ENCODE results near the gene FER. TPM values are rescaled to one million over a fixed set of nuclear protein-coding genes. Genes with fewer than 3 reads are reported as not detected.
"Not testable (repeated sequence)": the region's sequence is repeated elsewhere in the genome, so short reads cannot be mapped to it uniquely, and the experiment has no call there.

Gene FER
- total RNA-seq, 1 experiment from 2014 or later, result 20.6 TPM

DNA sequence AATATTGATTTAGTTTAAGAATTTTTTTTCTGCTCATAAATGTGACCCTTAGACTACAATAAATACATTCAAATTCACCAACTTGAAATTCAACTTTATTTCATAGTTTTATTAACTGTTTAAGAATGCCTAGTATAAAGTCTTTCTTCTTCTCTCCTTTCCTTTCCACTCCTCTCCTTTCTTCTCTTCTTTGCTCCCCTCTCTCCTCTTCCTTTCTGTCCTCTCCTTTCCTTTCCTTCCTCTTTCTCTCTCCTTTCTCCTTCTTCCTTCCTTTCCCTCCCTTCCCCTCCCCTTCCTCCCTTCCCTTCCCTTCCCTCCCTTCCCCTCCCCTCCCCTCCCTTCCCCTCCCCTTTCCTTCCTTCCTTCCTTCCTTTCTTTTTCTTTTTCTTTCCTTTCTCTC is 150.6 kb downstream of the FER start:
- BruUV-seq (replicated peaks), result no TSS peak
- Histone ChIP-seq H3F3A (ENCODE audit: insufficient read depth, low read depth) (no peaks in the 10 kb centered on the region; the same call in 1 of the 2 replicates), H3K9me3 (ENCODE audit: insufficient read depth, low read depth) (no peaks in the 10 kb centered on the region), H3K4me3 (no peak overlapping the region), H4K20me1 (ENCODE audit: insufficient read depth) (no peaks in the 10 kb centered on the region), H3K4me1 (replicated peaks; ENCODE audit: insufficient read depth) (0 out of 2 replicates have a peak, but pooled peaks cover 8% of the 10 kb centered on the region), H3K27ac (no peak overlapping the region), H3K9me2 (ENCODE audit: insufficient read depth) (no peaks in the 10 kb centered on the region), H3K36me3 (ENCODE audit: low read depth) (no peaks in the 10 kb centered on the region; the same call in 1 of the 2 replicates), H3K79me2 (ENCODE audit: low read depth) (no peaks in the 10 kb centered on the region), H2AFZ (no peak overlapping the region), H3K4me2 (no peak overlapping the region), H3K27me3 (ENCODE audit: insufficient read depth, low read depth) (no peaks in the 10 kb centered on the region)
- DNase-seq, result no peak
- CTCF ChIA-PET, result no interaction called here
- intact Hi-C loops (cut with micrococcal nuclease; ENCODE audit: unreplicated experiment), result no loop called here
- POLR2A ChIA-PET (ENCODE audit: unreplicated experiment), result no interaction called here
- TF ChIP-seq, protein P1, sequence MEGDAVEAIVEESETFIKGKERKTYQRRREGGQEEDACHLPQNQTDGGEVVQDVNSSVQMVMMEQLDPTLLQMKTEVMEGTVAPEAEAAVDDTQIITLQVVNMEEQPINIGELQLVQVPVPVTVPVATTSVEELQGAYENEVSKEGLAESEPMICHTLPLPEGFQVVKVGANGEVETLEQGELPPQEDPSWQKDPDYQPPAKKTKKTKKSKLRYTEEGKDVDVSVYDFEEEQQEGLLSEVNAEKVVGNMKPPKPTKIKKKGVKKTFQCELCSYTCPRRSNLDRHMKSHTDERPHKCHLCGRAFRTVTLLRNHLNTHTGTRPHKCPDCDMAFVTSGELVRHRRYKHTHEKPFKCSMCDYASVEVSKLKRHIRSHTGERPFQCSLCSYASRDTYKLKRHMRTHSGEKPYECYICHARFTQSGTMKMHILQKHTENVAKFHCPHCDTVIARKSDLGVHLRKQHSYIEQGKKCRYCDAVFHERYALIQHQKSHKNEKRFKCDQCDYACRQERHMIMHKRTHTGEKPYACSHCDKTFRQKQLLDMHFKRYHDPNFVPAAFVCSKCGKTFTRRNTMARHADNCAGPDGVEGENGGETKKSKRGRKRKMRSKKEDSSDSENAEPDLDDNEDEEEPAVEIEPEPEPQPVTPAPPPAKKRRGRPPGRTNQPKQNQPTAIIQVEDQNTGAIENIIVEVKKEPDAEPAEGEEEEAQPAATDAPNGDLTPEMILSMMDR (conservative IDR thresholded peaks at IDR 0.05), result no peak
- no peak for TF ChIP-seq EZH2 (IDR thresholded peaks at IDR 0.05; ENCODE audit: low read depth)

DNA sequence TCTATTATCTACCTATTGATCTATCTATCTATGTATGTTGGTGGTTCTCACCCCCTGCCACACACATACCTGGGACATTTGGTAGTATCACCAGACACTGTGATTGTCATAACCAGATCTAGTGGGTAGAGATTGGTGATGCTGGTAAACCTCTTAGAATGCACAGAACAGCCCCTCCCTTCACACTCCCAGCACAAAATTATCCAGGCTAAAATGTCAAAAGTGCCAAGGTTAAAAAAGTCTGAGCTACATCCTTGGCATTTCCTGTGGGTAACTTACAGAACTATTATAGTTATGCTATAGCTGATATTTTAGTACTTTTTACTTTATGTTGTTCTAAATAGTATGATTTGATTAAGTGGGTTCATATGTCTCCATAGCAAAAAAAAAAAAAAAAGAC is 151.0 kb downstream of the FER start:
- DNase-seq, result no peak
- no peak overlapping the region for H3K4me2 ChIP-seq
- intact Hi-C loops (cut with micrococcal nuclease; ENCODE audit: unreplicated experiment), result no loop called here
- no TSS peak for BruUV-seq (replicated peaks)
- no peak overlapping the region for H3K4me3 ChIP-seq
- no peak overlapping the region for H3K27ac ChIP-seq
- no peak overlapping the region for H2AFZ ChIP-seq
- no peaks in the 10 kb centered on the region for H3K9me3 ChIP-seq (ENCODE audit: insufficient read depth, low read depth)
- POLR2A ChIA-PET (ENCODE audit: unreplicated experiment), result interaction anchor here (0.7 kb wide), 1 partner anchor 509 kb away, joined by 4 read pairs; no protein-coding TSS in a partner anchor
- CTCF ChIA-PET, result no interaction called here
- TF ChIP-seq EZH2 (IDR thresholded peaks at IDR 0.05; ENCODE audit: low read depth), result no peak
- TF ChIP-seq, protein P1 (conservative IDR thresholded peaks at IDR 0.05), result no peak
- H3K79me2 ChIP-seq (ENCODE audit: low read depth), result no peaks in the 10 kb centered on the region
- no peaks in the 10 kb centered on the region; the same call in 1 of the 2 replicates for H3F3A ChIP-seq (ENCODE audit: insufficient read depth, low read depth)
- H3K4me1 ChIP-seq (replicated peaks; ENCODE audit: insufficient read depth), result 0 out of 2 replicates have a peak, but pooled peaks cover 8% of the 10 kb centered on the region
- no peaks in the 10 kb centered on the region for H3K27me3 ChIP-seq (ENCODE audit: insufficient read depth, low read depth)
- H3K9me2 ChIP-seq (ENCODE audit: insufficient read depth), result no peaks in the 10 kb centered on the region
- H4K20me1 ChIP-seq (ENCODE audit: insufficient read depth), result no peaks in the 10 kb centered on the region
- H3K36me3 ChIP-seq (ENCODE audit: low read depth), result no peaks in the 10 kb centered on the region; the same call in 1 of the 2 replicates

DNA sequence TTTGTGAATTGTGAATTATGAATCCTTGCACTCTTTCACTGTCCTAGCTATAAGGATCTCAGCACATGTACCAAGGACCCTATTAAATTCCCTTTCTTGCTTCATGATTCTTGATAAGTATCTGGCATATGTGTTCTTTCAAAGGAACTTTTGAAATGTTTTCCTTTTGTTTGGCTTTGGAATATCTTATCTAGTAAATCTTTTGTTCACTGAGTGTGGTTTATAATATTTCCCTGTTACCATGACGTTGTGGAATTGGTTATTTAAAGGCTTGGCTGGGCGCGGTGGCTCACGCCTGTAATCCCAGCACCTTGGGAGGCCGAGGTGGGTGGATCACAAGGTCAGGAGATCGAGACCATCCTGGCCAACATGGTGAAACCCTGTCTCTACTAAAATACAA is 151.5 kb downstream of the FER start:
- intact Hi-C loops (cut with micrococcal nuclease; ENCODE audit: unreplicated experiment); H3K27ac ChIP-seq; BruUV-seq (replicated peaks): not testable (repeated sequence)

DNA sequence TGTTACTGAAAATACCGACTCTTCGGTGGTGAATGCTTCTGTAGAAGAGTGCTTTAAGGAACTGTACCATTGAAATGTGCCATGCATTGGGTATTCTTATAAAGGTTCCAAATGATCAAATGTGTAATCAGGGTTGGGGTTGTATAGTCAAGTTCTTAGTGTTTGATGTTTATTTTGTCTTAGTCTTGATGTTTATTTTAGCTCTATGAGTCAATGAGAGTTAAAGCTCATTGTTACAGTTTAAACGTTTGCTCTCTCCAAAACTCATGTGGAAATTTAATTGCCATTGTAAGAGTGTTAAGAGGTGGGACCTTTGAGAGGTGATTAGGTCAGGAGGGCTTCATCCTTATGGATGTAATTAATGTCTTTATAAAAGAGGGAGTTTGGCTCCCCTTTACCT is 153.0 kb downstream of the FER start:
- H3K27me3 ChIP-seq (ENCODE audit: insufficient read depth, low read depth), result no peaks in the 10 kb centered on the region
- no TSS peak for BruUV-seq (replicated peaks)
- no peak overlapping the region for H2AFZ ChIP-seq
- H3K9me3 ChIP-seq (ENCODE audit: insufficient read depth, low read depth), result no peaks in the 10 kb centered on the region
- no peak for DNase-seq
- no peak for TF ChIP-seq EZH2 (IDR thresholded peaks at IDR 0.05; ENCODE audit: low read depth)
- H3K4me1 ChIP-seq (replicated peaks; ENCODE audit: insufficient read depth), result 0 out of 2 replicates have a peak, but pooled peaks cover 8% of the 10 kb centered on the region
- POLR2A ChIA-PET (ENCODE audit: unreplicated experiment), result no interaction called here
- H3K79me2 ChIP-seq (ENCODE audit: low read depth), result no peaks in the 10 kb centered on the region
- H3K9me2 ChIP-seq (ENCODE audit: insufficient read depth), result no peaks in the 10 kb centered on the region
- no peak overlapping the region for H3K27ac ChIP-seq
- H4K20me1 ChIP-seq (ENCODE audit: insufficient read depth), result no peaks in the 10 kb centered on the region
- H3F3A ChIP-seq (ENCODE audit: insufficient read depth, low read depth), result no peaks in the 10 kb centered on the region; the same call in 1 of the 2 replicates
- H3K4me3 ChIP-seq, result no peak overlapping the region
- CTCF ChIA-PET, result interaction anchor here (0.5 kb wide), 1 partner anchor 512 kb away, joined by 3 read pairs; no protein-coding TSS in a partner anchor
- intact Hi-C loops (cut with micrococcal nuclease; ENCODE audit: unreplicated experiment), result no loop called here
- H3K4me2 ChIP-seq, result no peak overlapping the region
- no peaks in the 10 kb centered on the region; the same call in 1 of the 2 replicates for H3K36me3 ChIP-seq (ENCODE audit: low read depth)

More for the DNA sequence above, 151.5 kb downstream of the FER start:
- H3K9me2 ChIP-seq (ENCODE audit: insufficient read depth); CTCF ChIA-PET; H3K4me1 ChIP-seq (replicated peaks; ENCODE audit: insufficient read depth); H4K20me1 ChIP-seq (ENCODE audit: insufficient read depth); H3K79me2 ChIP-seq (ENCODE audit: low read depth); H3K27me3 ChIP-seq (ENCODE audit: insufficient read depth, low read depth); H3F3A ChIP-seq (ENCODE audit: insufficient read depth, low read depth); H3K4me2 ChIP-seq; H3K4me3 ChIP-seq; H3K9me3 ChIP-seq (ENCODE audit: insufficient read depth, low read depth); H3K36me3 ChIP-seq (ENCODE audit: low read depth); H2AFZ ChIP-seq: not testable (repeated sequence)
- peak in 1 of 2 experiments; percentile 1 for DNase-seq
- POLR2A ChIA-PET (ENCODE audit: unreplicated experiment), result interaction anchor here (0.6 to 0.7 kb wide), 2 partner anchors 111 to 508 kb away, joined by 3 to 4 read pairs; no protein-coding TSS in a partner anchor
